Aorta (tissue), 5 donors: ENCODE data around the gene ULK4. TPM values are rescaled to one million over a fixed set of nuclear protein-coding genes. Genes with fewer than 3 reads are reported as not detected.

Source experiments
- ATAC-seq: fragments of 200-7000 bp; cut with Tn5 transposase; one replicate; pipeline ENCODE4 v1.9.1; 2022; ENCODE audit warnings: moderate library complexity; ENCODE audit not compliant: low FRiP score
- DNase-seq, 2 donors: peaks; one replicate each; pipeline ENCODE4 v3.0.0-alpha.2; 2020
- H3K27ac ChIP-seq, 2 donors: one replicate each; pipeline ENCODE4 v1.5.1; 2013; ENCODE audit warnings: low read length in 2 of 2, mild to moderate bottlenecking in 2 of 2, moderate library complexity in 2 of 2, control low read depth in 1 of 2, inconsistent platforms in 1 of 2, low read depth in 1 of 2
- H3K27me3 ChIP-seq, 2 donors: one replicate each; pipeline ENCODE4 v1.6.1; 2013; ENCODE audit warnings: control low read depth in 1 of 2, low read length in 1 of 2, mild to moderate bottlenecking in 1 of 2, moderate library complexity in 1 of 2; ENCODE audit not compliant: insufficient read depth in 2 of 2, control insufficient read depth in 1 of 2
- H3K36me3 ChIP-seq, 2 donors: one replicate each; pipeline ENCODE4 v1.6.1; 2013; ENCODE audit warnings: control low read depth in 1 of 2, low read length in 1 of 2, mild to moderate bottlenecking in 1 of 2; ENCODE audit not compliant: insufficient read depth in 2 of 2, control insufficient read depth in 1 of 2
- H3K4me1 ChIP-seq, 2 donors: one replicate each; pipeline ENCODE4 v1.6.1; 2013; ENCODE audit warnings: low read length in 2 of 2, control low read depth in 1 of 2, mild to moderate bottlenecking in 1 of 2, moderate library complexity in 1 of 2; ENCODE audit not compliant: insufficient read depth in 2 of 2, control insufficient read depth in 1 of 2
- H3K4me3 ChIP-seq, 2 donors: one replicate each; pipeline ENCODE4 v1.5.1; 2013; ENCODE audit warnings: low read length in 2 of 2, control low read depth in 1 of 2, mild to moderate bottlenecking in 1 of 2
- H3K9me3 ChIP-seq: one replicate; pipeline ENCODE4 v1.6.1; 2013; ENCODE audit warnings: mild to moderate bottlenecking, low read length; ENCODE audit not compliant: control insufficient read depth
- whole genome bisulfite sequencing, 2 donors: extraction: QIAGEN DNeasy Blood & Tissue Kit; methylation state at CpG; one replicate each; pipeline ENCODE4 v1.1.7; 2013; 5-methylcytosine and 5-hydroxymethylcytosine counted together
- intact Hi-C, 2 donors: fragments of 100-400 bp; cut with DNase I; formaldehyde crosslinking; loops; one replicate each; pipeline versions ENCODE4 v1.14.2 to v1.15.0; 2022
- polyA plus RNA-seq, 2 donors: library from polyadenylated mRNA; stranded (reverse); fragments of 200-250 nt; gene quantifications; one replicate each; pipeline ENCODE4 v1.2.3, GENCODE V29; 2013
- total RNA-seq, 2 donors: library from RNA; stranded (reverse); fragmentation: NEBNext Ultra II Directional; extraction: Animal tissue kit (Norgen Biotek cat#: 25700); gene quantifications; one replicate each; pipeline ENCODE4 v1.2.1, GENCODE V29; 2021
- donor health status: healthy with polysubstance abuse.
- donor health status: Bipolar disorder and iron deficiency.
- donor health status: DM: no; HTN: no; CAD: no.
- donor health status: DM: no; HTN: no; CAD: no.
- donor health status: DM: yes; HTN: yes; CAD: no.

ULK4 gene
- total and polyA plus RNA-seq, 4 donors, result 1.1 to 15.2 (median 7.5) TPM

DNA sequence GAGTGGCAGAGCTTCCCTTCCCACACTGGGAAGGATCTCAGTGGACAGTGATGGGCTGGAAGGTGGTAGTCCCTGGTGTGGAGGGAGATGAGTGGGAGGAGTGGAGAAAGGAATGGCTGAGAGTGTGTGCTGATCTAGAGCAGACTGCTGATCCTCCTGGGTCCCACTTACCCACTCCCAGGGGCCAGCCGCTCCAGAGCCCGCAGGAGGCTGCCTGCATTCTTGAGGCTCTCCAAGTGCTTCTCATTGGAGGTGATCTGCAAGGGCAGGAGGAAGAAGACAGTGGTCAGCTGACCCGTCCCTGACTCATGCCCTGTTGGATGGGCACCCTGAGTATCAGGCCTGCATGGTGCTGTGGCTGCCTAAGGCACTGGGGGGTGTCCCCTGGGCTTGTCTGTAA, 712.6 kb downstream of the ULK4 start:
- DNase-seq, result no peak
- H3K27me3 ChIP-seq, result no peaks in the 10 kb centered on the region
- peak; percentile 17 for ATAC-seq
- H3K9me3 ChIP-seq, result no peaks in the 10 kb centered on the region
- no peak overlapping the region for H3K27ac ChIP-seq
- no peaks in the 10 kb centered on the region for H3K4me1 ChIP-seq
- no peak overlapping the region for H3K4me3 ChIP-seq
- H3K36me3 ChIP-seq, result no peaks in the 10 kb centered on the region
- intact Hi-C loops, result no loop called here
- 97 to 98% methylated on average over 3 of the region's 3 CpGs for WGBS, 2 donors

- ATAC-seq (no peak), DNase-seq (no peak)
- WGBS, 2 donors, result 76 to 79% methylated on average over 3 of the region's 3 CpGs
- no peak overlapping the region for H3K27ac ChIP-seq
- no peaks in the 10 kb centered on the region for H3K36me3 ChIP-seq
- H3K27me3 ChIP-seq, result no peaks in the 10 kb centered on the region
- no peaks in the 10 kb centered on the region for H3K9me3 ChIP-seq
- intact Hi-C loops, result no loop called here
- no peaks in the 10 kb centered on the region for H3K4me1 ChIP-seq
- H3K4me3 ChIP-seq, result no peak overlapping the region
These were observed 713.4 kb downstream of the ULK4 start for GRCh38 chr3:41248525-41248924.

- H3K36me3 ChIP-seq, result no peaks in the 10 kb centered on the region
- intact Hi-C loops, result no loop called here
- DNase-seq (no peak), ATAC-seq (no peak)
- no peaks in the 10 kb centered on the region for H3K4me1 ChIP-seq
- no peak overlapping the region for H3K4me3 ChIP-seq
- H3K27me3 ChIP-seq, result no peaks in the 10 kb centered on the region
- WGBS, 2 donors, result 69 to 71% methylated on average over 12 of the region's 12 CpGs
- no peaks in the 10 kb centered on the region for H3K9me3 ChIP-seq
- no peak overlapping the region for H3K27ac ChIP-seq
These were observed 714.6 kb downstream of the ULK4 start for GRCh38 chr3:41247055-41248004.

DNA sequence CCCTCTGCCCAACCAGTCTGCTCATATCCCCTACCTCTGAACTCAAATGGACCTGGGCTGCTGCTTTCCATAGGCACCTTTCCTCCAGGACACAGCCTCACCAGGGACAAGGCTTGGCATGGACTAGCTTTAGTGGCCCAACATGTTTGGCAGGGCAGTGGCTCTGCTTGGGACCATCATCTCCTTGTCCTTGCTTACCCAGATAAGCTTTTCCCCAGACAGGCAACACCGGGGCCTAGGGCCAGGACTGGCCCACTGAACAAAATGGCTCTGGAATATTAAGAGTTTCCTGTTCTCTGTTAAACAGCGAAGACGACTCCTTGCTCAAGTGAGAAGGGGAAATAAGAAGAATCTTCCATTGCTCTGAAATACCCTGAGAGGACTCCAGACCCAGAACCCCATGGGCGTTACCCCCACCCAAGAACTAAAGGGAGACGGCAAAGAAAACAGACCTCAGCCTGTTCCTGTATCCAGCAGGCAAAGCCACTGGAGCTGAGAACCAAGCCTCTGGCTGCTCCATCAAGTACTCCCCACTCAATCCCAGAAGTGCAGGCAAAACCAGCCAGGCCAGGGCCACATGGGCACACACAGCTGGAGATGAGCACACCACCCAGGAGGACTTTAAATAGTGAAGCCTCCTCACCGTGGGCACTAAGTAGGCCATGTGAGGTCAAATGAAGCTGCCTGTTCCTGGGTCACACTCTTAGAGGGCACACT, 717.1 kb downstream of the ULK4 start:
- Histone ChIP-seq H3K4me3 (no peak overlapping the region), H3K36me3 (no peaks in the 10 kb centered on the region), H3K27me3 (no peaks in the 10 kb centered on the region), H3K27ac (no peak overlapping the region), H3K4me1 (no peaks in the 10 kb centered on the region), H3K9me3 (no peaks in the 10 kb centered on the region)
- 81 to 83% methylated on average over 6 of the region's 6 CpGs for WGBS, 2 donors
- ATAC-seq (no peak), DNase-seq (no peak)
- intact Hi-C loops, result no loop called here

- Histone ChIP-seq H3K4me1 (no peaks in the 10 kb centered on the region), H3K36me3 (peaks cover 0 to 6% of the 10 kb centered on the region in 2 donors), H3K9me3 (no peaks in the 10 kb centered on the region), H3K4me3 (no peak overlapping the region), H3K27ac (no peak overlapping the region), H3K27me3 (no peaks in the 10 kb centered on the region)
- DNase-seq (no peak), ATAC-seq (no peak)
- WGBS, 2 donors, result 77 to 96% methylated on average over 2 of the region's 2 CpGs
- intact Hi-C loops, result no loop called here
These were observed 718.7 kb downstream of the ULK4 start for GRCh38 chr3:41243183-41243582.

DNA sequence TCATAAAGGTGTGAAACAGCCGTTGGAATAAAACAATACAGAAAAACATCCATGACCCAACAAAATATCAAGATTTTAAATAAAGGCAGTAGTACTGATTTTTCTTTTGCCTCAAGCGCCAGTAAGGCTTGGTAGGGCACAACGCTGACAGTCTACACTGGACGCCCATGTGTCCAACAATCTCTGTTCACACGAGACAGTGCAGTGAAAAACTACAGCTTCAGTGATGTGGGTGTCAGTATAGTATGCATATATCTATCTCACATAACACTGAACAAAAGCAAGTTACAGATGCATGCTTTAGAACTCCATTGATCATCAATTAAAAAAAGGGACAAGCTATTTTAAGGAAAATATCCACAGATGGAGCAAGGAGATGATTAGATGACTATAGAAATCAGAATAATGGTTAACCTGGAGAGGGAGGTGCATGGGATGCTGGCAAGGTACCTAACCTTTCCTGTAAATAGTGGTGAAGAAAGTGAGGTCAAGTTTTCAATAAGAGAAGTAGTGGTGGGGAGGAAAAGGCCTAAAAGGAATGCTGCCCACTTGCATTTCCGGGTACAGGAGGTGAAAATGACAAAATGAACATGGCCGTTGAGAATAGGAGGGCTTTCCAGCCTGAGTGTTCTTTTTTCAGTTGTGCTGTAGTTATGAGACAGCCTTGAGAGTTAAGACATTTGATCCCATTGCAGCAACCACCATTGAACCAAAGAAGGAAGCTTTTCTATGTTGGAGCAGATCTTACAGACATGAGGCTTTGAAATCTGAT, 719.9 kb downstream of the ULK4 start:
- H3K36me3 ChIP-seq, result peaks cover 0 to 8% of the 10 kb centered on the region in 2 donors
- H3K9me3 ChIP-seq, result no peaks in the 10 kb centered on the region
- ATAC-seq (no peak), DNase-seq (no peak)
- H3K27ac ChIP-seq, result no peak overlapping the region
- 84 to 86% methylated on average over 7 of the region's 7 CpGs for WGBS, 2 donors
- peaks cover 0 to 3% of the 10 kb centered on the region in 2 donors for H3K4me1 ChIP-seq
- no peaks in the 10 kb centered on the region for H3K27me3 ChIP-seq
- no peak overlapping the region for H3K4me3 ChIP-seq
- intact Hi-C loops, result no loop called here

DNA sequence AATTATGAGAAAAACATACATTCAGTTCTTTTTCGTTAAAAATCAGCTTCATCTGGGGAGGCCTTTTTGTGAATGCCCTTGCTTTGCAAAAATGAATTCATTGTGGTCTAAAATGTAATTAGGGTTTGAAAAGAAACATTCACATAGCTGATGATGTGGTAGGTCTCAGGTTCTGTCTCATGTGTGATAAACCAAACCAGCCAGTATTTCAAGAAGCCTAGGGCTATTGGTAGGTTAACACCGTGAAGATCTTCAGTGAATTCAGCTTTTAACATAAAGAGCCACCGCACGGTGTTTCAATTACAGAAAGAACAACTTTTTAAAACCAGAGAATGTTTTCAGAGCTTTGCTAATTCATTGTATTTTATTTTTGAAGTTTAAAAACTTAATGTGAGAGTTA, 720.7 kb downstream of the ULK4 start:
- no peaks in the 10 kb centered on the region for H3K9me3 ChIP-seq
- intact Hi-C loops, result no loop called here
- DNase-seq (no peak), ATAC-seq (no peak)
- peaks cover 3 to 13% of the 10 kb centered on the region in 2 donors for H3K36me3 ChIP-seq
- H3K27ac ChIP-seq, result no peak overlapping the region
- H3K27me3 ChIP-seq, result no peaks in the 10 kb centered on the region
- H3K4me1 ChIP-seq, result peaks cover 0 to 3% of the 10 kb centered on the region in 2 donors
- no peak overlapping the region for H3K4me3 ChIP-seq
- WGBS, 2 donors, result 88 to 94% methylated on average over 4 of the region's 4 CpGs

- intact Hi-C loops, result no loop called here
- no peak for ATAC-seq
- WGBS, 2 donors, result 31 to 46% methylated on average over 2 of the region's 2 CpGs
These were observed 722.3 kb downstream of the ULK4 start for GRCh38 chr3:41239587-41239986.

More at GRCh38 chr3:41239587-41239986, 722.3 kb downstream of the ULK4 start:
- Histone ChIP-seq H3K27ac (no peak overlapping the region), H3K4me3 (no peak overlapping the region), H3K4me1 (peaks cover 0 to 3% of the 10 kb centered on the region in 2 donors), H3K36me3 (peaks cover 3 to 16% of the 10 kb centered on the region in 2 donors), H3K9me3 (no peaks in the 10 kb centered on the region), H3K27me3 (no peaks in the 10 kb centered on the region)
- no peak for DNase-seq
